Endodermal cell (in vitro differentiated cells): Measurements from ENCODE around the gene GPR42. TPM values are rescaled to one million over a fixed set of nuclear protein-coding genes. Genes with fewer than 3 reads are reported as not detected.
"Not testable (repeated sequence)": the region's sequence is repeated elsewhere in the genome, so short reads cannot be mapped to it uniquely, and the experiment has no call there.

ENCODE experiments used
- DNase-seq: peaks from one replicate; pipeline ENCODE4 v3.0.0-alpha.2; 2017
- H3K27ac ChIP-seq: 2 replicates; pipeline ENCODE4 v1.5.1; 2013; ENCODE audit warnings: mild to moderate bottlenecking, low read depth, low read length, moderate library complexity
- H3K27me3 ChIP-seq: 2 replicates; pipeline ENCODE4 v1.6.1; 2013; ENCODE audit warnings: mild to moderate bottlenecking, low read length, moderate library complexity; ENCODE audit not compliant: insufficient read depth, control insufficient read depth, poor library complexity, severe bottlenecking
- H3K36me3 ChIP-seq: 2 replicates; pipeline ENCODE4 v1.7.0; 2013; ENCODE audit warnings: mild to moderate bottlenecking, low read length, moderate library complexity; ENCODE audit not compliant: control insufficient read depth, insufficient read depth
- H3K4me1 ChIP-seq: one replicate; pipeline ENCODE4 v1.7.0; 2013; ENCODE audit warnings: low read length; ENCODE audit not compliant: control insufficient read depth, insufficient read depth
- H3K4me3 ChIP-seq: 2 replicates; pipeline ENCODE4 v1.5.1; 2013; ENCODE audit warnings: mild to moderate bottlenecking, low read length, moderate library complexity
- H3K9ac ChIP-seq: 2 replicates; pipeline ENCODE4 v1.6.1; 2013; ENCODE audit warnings: mild to moderate bottlenecking, low read length, moderate library complexity; ENCODE audit not compliant: poor library complexity, severe bottlenecking; ENCODE audit errors: extremely low read depth
- H3K9me3 ChIP-seq: 2 replicates; pipeline ENCODE4 v1.6.1; 2013; ENCODE audit warnings: mild to moderate bottlenecking, low read length, moderate library complexity; ENCODE audit not compliant: control insufficient read depth
- H3K27ac Mint-ChIP-seq: 2 replicates; pipeline ENCODE4 v1.8.0; 2020; ENCODE audit warnings: mixed read lengths
- H3K27me3 Mint-ChIP-seq: 2 replicates; pipeline ENCODE4 v1.8.0; 2021; ENCODE audit warnings: mild to moderate bottlenecking, mixed read lengths; ENCODE audit not compliant: insufficient read depth
- H3K36me3 Mint-ChIP-seq: 2 replicates; pipeline ENCODE4 v1.8.0; 2020; ENCODE audit warnings: low read depth, mixed read lengths
- H3K4me1 Mint-ChIP-seq: 2 replicates; pipeline ENCODE4 v1.8.0; 2020; ENCODE audit warnings: mixed read lengths
- H3K4me3 Mint-ChIP-seq: 2 replicates; pipeline ENCODE4 v1.8.0; 2020; ENCODE audit warnings: mild to moderate bottlenecking, moderate library complexity, mixed read lengths
- H3K9me3 Mint-ChIP-seq: 2 replicates; pipeline ENCODE4 v1.8.0; 2020; ENCODE audit warnings: mild to moderate bottlenecking, mixed read lengths
- WGBS, 2 experiments: methylation state at CpG; one replicate each; pipeline versions ENCODE4 v1.1.5 to v1.1.7; 2013; ENCODE audit warnings: missing lambda C conversion rate in 2 of 2, mixed read lengths in 1 of 2; ENCODE audit not compliant: insufficient coverage in 1 of 2, insufficient read length in 1 of 2; 5-methylcytosine and 5-hydroxymethylcytosine counted together
- total RNA-seq, 2 donors: library from RNA; stranded (reverse); fragmentation: NEBNext Ultra II Directional in 1 of 2; extraction: Animal tissue kit (Norgen Biotek cat#: 25700) in 1 of 2; gene quantifications; 2 replicates in 1 of 2; 3 replicates in 1 of 2; pipeline ENCODE4 v1.2.1, GENCODE V29; 2021
- TF ChIP-seq, protein P1 (sequence below): fragments of 200-600 bp; sonication (generic); conservative IDR thresholded peaks from 2 replicates; pipeline ENCODE4 v1.5.0; 2021; ENCODE audit warnings: antibody characterized with exemption, mild to moderate bottlenecking

Gene GPR42
- total RNA-seq, 2 donors from 2014 or later = not detected

DNA sequence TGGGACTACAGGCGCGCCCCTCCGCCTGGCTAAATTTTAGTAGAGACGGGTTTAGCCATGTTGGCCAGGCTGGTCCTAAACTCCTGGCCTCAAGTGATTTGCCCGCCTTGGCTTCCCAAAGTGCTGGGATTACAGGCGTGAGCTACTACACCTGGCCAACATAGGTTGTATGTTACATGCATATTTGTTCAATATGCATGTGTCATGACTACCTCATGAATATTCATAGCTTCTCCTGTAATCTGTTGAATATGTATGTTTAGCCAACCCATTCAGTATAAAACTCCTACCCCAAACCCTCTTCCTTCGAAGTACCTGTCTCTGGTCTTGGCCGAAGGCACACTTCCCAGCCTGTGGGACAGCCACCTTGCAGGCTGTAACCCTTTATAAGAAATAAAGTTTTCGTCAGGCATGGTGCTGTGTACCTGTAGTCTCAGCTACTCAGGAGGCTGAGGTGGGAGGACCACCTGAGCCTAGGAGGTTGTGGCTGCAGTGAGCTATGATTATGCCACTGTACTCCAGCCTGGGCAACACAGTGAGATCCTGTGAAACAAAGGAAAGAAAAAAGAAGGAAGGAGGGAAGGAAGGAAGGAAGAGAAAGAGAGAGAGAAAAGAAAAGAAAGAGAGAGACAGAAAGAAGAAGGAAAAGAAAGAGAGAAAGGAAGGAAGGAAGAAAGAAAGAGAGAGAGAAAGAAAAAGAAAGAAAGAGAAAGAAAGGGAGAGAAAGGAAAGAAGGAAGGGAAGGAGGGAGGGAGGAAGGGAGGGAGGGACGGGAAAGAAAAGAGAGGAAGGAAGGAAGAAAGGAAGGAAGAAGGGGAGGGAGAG lies 29.3 kb downstream of the GPR42 start:
- H3K27ac ChIP-seq = no peak overlapping the region
- Mint-ChIP-seq H3K27me3 (no peaks in the 10 kb centered on the region), H3K4me3 (no peak overlapping the region), H3K27ac (no peak overlapping the region), H3K9me3 (no peaks in the 10 kb centered on the region), H3K4me1 (no peaks in the 10 kb centered on the region), H3K36me3 (no peaks in the 10 kb centered on the region)
- DNase-seq = no peak
- TF ChIP-seq, protein P1, sequence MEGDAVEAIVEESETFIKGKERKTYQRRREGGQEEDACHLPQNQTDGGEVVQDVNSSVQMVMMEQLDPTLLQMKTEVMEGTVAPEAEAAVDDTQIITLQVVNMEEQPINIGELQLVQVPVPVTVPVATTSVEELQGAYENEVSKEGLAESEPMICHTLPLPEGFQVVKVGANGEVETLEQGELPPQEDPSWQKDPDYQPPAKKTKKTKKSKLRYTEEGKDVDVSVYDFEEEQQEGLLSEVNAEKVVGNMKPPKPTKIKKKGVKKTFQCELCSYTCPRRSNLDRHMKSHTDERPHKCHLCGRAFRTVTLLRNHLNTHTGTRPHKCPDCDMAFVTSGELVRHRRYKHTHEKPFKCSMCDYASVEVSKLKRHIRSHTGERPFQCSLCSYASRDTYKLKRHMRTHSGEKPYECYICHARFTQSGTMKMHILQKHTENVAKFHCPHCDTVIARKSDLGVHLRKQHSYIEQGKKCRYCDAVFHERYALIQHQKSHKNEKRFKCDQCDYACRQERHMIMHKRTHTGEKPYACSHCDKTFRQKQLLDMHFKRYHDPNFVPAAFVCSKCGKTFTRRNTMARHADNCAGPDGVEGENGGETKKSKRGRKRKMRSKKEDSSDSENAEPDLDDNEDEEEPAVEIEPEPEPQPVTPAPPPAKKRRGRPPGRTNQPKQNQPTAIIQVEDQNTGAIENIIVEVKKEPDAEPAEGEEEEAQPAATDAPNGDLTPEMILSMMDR = no peak
- H3K4me3 ChIP-seq = no peak overlapping the region
- peaks cover 4% of the 10 kb centered on the region for H3K4me1 ChIP-seq
- no peaks in the 10 kb centered on the region for H3K9me3 ChIP-seq
- H3K27me3 ChIP-seq = no peaks in the 10 kb centered on the region
- H3K36me3 ChIP-seq = no peaks in the 10 kb centered on the region
- 88 to 94% methylated on average over 9 to 10 of the region's 10 CpGs for WGBS, 2 experiments
- no peak overlapping the region for H3K9ac ChIP-seq

DNA sequence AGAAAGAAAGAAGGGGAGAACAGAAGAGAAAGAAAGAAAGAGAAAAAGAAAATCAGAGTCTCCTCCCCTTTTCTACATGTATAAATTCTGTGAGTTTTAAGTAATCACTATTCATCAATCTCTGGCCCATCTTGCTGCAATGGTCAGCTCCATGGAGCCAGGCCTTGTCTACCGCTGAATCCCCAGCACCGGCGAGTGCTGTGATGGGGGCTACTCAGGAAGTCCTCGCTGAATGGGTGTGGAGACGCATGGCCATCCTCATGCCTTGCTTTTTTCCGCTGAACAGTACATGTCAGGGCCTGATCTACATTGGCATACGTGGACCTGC lies 29.9 kb downstream of the GPR42 start:
- no peak overlapping the region for H3K4me3 ChIP-seq
- H3K4me3 Mint-ChIP-seq = no peak overlapping the region
- no peaks in the 10 kb centered on the region for H3K36me3 ChIP-seq
- no peak overlapping the region for H3K9ac ChIP-seq
- no peak overlapping the region for H3K27ac ChIP-seq
- H3K4me1 Mint-ChIP-seq = no peaks in the 10 kb centered on the region
- no peaks in the 10 kb centered on the region for H3K27me3 Mint-ChIP-seq
- no peak for DNase-seq
- WGBS, 2 experiments = 95 to 100% methylated on average over 7 of the region's 7 CpGs
- TF ChIP-seq, protein P1 = no peak
- H3K4me1 ChIP-seq = peaks cover 6% of the 10 kb centered on the region
- no peaks in the 10 kb centered on the region for H3K9me3 Mint-ChIP-seq
- H3K9me3 ChIP-seq = no peaks in the 10 kb centered on the region
- no peak overlapping the region for H3K27ac Mint-ChIP-seq
- no peaks in the 10 kb centered on the region for H3K27me3 ChIP-seq
- no peaks in the 10 kb centered on the region for H3K36me3 Mint-ChIP-seq

DNA sequence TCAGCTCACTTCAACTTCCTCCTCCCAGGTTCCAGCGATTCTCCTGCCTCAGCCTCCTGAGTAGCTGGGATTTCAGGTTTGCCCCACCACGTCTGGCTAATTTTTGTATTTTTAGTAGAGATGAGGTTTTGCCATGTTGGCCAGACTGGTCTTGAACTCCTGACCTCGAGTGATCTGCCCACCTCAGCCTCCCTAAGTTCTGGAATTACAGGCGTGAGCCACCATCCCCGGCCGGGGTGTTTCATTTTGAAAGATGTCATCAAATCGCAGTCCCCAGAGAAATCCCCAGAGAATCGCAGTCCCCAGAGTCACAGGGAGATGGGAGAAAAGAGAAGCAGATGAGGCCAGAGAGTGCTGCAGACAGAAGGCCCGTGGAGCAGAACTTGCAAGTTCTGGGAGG lies 30.5 kb downstream of the GPR42 start:
- not testable (repeated sequence) for H3K4me1 Mint-ChIP-seq, H3K9me3 ChIP-seq, H3K9me3 Mint-ChIP-seq, H3K27ac Mint-ChIP-seq, H3K4me3 ChIP-seq, H3K36me3 Mint-ChIP-seq, H3K9ac ChIP-seq, H3K36me3 ChIP-seq, H3K27me3 Mint-ChIP-seq, H3K4me1 ChIP-seq, H3K27ac ChIP-seq, H3K27me3 ChIP-seq, DNase-seq, H3K4me3 Mint-ChIP-seq
- 89 to 96% methylated on average over 7 to 9 of the region's 9 CpGs for WGBS, 2 experiments
